ENCODE data around the gene BAHCC1. TPM values are rescaled to one million over a fixed set of nuclear protein-coding genes. Genes with fewer than 3 reads are reported as not detected.
"Not testable (repeated sequence)": the region's sequence is repeated elsewhere in the genome, so short reads cannot be mapped to it uniquely, and the experiment has no call there.

The BAHCC1 gene
- total RNA-seq, 1 experiment from 2014 or later: 74.2 TPM

GRCh38 chr17:81354954-81355347 lies 40.3 kb upstream of the BAHCC1 start:
- Histone ChIP-seq H3K36me3 (ENCODE audit: insufficient read depth, low read length, poor library complexity, severe bottlenecking) (no peaks in the 10 kb centered on the region), H3K27me3 (replicated peaks; ENCODE audit: insufficient read depth, low read depth, low read length, poor library complexity) (no peaks in the 10 kb centered on the region), H3K27ac (ENCODE audit: low read depth, low read length, poor library complexity, severe bottlenecking) (no peak overlapping the region), H3K4me3 (ENCODE audit: low read depth, low read length, poor library complexity, severe bottlenecking) (no peak overlapping the region), H3K4me1 (ENCODE audit: insufficient read depth, low read length, poor library complexity, severe bottlenecking) (peaks cover 15% of the 10 kb centered on the region), H3K9me3 (ENCODE audit: low read depth, low read length, poor library complexity, severe bottlenecking) (no peaks in the 10 kb centered on the region)
- no TSS peak for BruUV-seq (replicated peaks)
- intact Hi-C loops (cut with micrococcal nuclease; ENCODE audit: unreplicated experiment): no loop called here
- TF ChIP-seq, protein P1, sequence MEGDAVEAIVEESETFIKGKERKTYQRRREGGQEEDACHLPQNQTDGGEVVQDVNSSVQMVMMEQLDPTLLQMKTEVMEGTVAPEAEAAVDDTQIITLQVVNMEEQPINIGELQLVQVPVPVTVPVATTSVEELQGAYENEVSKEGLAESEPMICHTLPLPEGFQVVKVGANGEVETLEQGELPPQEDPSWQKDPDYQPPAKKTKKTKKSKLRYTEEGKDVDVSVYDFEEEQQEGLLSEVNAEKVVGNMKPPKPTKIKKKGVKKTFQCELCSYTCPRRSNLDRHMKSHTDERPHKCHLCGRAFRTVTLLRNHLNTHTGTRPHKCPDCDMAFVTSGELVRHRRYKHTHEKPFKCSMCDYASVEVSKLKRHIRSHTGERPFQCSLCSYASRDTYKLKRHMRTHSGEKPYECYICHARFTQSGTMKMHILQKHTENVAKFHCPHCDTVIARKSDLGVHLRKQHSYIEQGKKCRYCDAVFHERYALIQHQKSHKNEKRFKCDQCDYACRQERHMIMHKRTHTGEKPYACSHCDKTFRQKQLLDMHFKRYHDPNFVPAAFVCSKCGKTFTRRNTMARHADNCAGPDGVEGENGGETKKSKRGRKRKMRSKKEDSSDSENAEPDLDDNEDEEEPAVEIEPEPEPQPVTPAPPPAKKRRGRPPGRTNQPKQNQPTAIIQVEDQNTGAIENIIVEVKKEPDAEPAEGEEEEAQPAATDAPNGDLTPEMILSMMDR (conservative IDR thresholded peaks at IDR 0.05; ENCODE audit: low read depth, low read length): no peak
- TF ChIP-seq EZH2 (IDR thresholded peaks at IDR 0.05; ENCODE audit: borderline replicate concordance, low read depth, low read length, poor library complexity, severe bottlenecking): no peak
- POLR2A ChIA-PET (ENCODE audit: low non-redundant PET): interaction anchor here (0.6 kb wide), 1 partner anchor 8 kb away, joined by 4 read pairs; no protein-coding TSS in a partner anchor
- CTCF ChIA-PET: no interaction called here
- no peak for DNase-seq (ENCODE audit: low spot score)

DNA sequence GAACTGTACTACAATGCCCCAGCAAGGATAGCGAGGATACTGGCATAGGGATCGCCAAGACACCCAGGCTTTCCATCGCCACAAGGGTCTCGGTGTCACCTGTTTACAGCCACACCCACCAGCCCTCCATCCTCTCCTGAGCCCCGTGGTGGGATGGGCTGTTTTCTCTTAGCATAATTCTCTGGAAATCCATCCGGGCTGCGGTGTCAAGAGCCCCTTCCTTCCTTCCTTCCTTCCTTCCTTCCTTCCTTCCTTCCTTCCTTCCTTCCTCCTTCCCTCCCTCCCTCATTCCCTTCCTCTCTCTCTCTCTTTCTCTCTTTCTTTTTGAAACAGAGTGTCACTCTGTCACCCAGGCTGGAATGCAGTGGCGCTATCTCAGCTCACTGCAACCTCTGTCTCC lies 36.0 kb upstream of the BAHCC1 start:
- H3K36me3 ChIP-seq (ENCODE audit: insufficient read depth, low read length, poor library complexity, severe bottlenecking): no peaks in the 10 kb centered on the region
- no peaks in the 10 kb centered on the region for H3K9me3 ChIP-seq (ENCODE audit: low read depth, low read length, poor library complexity, severe bottlenecking)
- CTCF ChIA-PET: no interaction called here
- no peak overlapping the region for H3K4me3 ChIP-seq (ENCODE audit: low read depth, low read length, poor library complexity, severe bottlenecking)
- no TSS peak for BruUV-seq (replicated peaks)
- intact Hi-C loops (cut with micrococcal nuclease; ENCODE audit: unreplicated experiment): no loop called here
- TF ChIP-seq, protein P1 (conservative IDR thresholded peaks at IDR 0.05; ENCODE audit: low read depth, low read length): no peak
- no peak for TF ChIP-seq EZH2 (IDR thresholded peaks at IDR 0.05; ENCODE audit: borderline replicate concordance, low read depth, low read length, poor library complexity, severe bottlenecking)
- H3K27ac ChIP-seq (ENCODE audit: low read depth, low read length, poor library complexity, severe bottlenecking): peak overlapping the region; percentile 54
- H3K4me1 ChIP-seq (ENCODE audit: insufficient read depth, low read length, poor library complexity, severe bottlenecking): peaks cover 22% of the 10 kb centered on the region
- POLR2A ChIA-PET (ENCODE audit: low non-redundant PET): no interaction called here
- peak; percentile 80 for DNase-seq (ENCODE audit: low spot score)
- no peaks in the 10 kb centered on the region for H3K27me3 ChIP-seq (replicated peaks; ENCODE audit: insufficient read depth, low read depth, low read length, poor library complexity)

DNA sequence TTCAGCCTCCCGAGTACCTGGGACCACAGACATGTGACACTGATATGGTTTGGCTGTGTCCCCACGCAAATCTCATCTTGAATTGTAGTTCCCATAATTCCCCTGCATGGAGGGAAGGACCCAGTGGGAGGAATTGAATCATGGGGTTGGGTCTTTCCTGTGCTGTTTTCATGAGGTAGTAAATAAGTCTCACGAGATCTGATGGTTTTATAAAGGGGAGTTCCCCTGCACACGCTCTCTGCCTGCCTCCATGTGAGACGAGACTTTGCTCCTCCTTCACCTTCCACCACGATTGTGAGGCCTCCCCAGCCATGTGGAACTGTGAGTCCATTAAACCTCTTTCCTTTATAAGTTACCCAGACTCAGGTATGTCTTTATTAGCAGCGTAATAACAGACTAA lies 33.3 kb upstream of the BAHCC1 start:
- CTCF ChIA-PET; intact Hi-C loops (cut with micrococcal nuclease; ENCODE audit: unreplicated experiment); DNase-seq (ENCODE audit: low spot score); H3K27ac ChIP-seq (ENCODE audit: low read depth, low read length, poor library complexity, severe bottlenecking); POLR2A ChIA-PET (ENCODE audit: low non-redundant PET); H3K4me3 ChIP-seq (ENCODE audit: low read depth, low read length, poor library complexity, severe bottlenecking); H3K36me3 ChIP-seq (ENCODE audit: insufficient read depth, low read length, poor library complexity, severe bottlenecking); H3K27me3 ChIP-seq (replicated peaks; ENCODE audit: insufficient read depth, low read depth, low read length, poor library complexity); BruUV-seq (replicated peaks); H3K9me3 ChIP-seq (ENCODE audit: low read depth, low read length, poor library complexity, severe bottlenecking): not testable (repeated sequence)
- peaks cover 31% of the 10 kb centered on the region for H3K4me1 ChIP-seq (ENCODE audit: insufficient read depth, low read length, poor library complexity, severe bottlenecking)
